ENCODE data around the gene TREX2.

Gene TREX2

DNA sequence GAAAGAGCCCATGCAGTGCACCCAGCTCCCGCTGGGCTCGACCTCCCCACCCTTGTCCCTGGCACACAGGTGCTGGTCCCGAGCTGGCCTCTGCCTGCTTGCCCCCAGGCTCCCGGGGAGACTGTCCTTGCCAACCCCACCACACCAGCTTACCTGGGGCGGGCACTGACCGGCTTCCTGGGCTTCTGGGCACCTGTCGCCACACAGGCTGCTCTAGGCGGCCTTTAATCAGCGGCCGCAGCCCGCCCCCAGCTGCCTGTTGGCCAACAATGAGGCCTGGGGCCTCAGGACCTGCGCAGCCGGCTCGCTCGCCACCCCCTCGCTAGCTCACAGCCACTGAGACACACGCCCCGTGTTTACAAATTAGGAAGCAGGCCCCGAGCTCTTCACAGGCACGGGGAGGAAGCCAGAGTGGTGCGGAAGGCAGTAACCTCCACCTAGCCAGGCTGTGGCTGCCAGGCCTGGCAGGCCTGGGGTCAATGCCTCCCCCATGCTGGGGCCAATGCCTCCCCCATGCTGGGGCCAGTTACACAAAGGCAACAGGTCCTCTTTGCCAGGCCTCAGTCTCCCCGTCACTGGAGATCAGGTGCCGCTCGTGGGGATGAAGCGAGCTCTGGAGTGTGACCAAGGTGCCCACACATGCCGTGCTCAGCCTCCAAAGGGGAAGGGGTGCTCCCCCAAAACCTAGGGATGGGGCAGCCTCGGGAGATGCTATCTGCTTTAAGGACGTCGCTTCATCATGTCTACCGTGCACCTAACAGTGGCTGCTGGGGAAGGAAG is at the start of gene TREX2:
TSS of gene TREX2 (minus strand) at position 201 of the 780 bp plus-strand sequence. CDS start 626 bp downstream, outside the sequence.
- DNase-seq = no peak

- DNase-seq = peak in 12 of 51 donors; percentile 3 to 55 (median 20)
These were observed 49.5 kb upstream of the TREX2 start for GRCh38 chrX:153495362-153495751.

- peak in 14 of 51 donors; percentile 3 to 55 (median 19) for DNase-seq
These were observed 48.9 kb upstream of the TREX2 start, which contains the start of gene BGN for GRCh38 chrX:153494541-153495361. Gene BGN (plus strand): TSS chrX:153494980. CDS start chrX:153504632, 9,652 bp downstream.

GRCh38 chrX:153494061-153494460 is 48.2 kb upstream of the TREX2 start:
- no peak for DNase-seq

GRCh38 chrX:153493085-153493484 is 47.2 kb upstream of the TREX2 start:
- no peak for DNase-seq

GRCh38 chrX:153492543-153492942 is 46.7 kb upstream of the TREX2 start:
- DNase-seq = no peak

GRCh38 chrX:153491918-153492317 is 46.1 kb upstream of the TREX2 start:
- DNase-seq = no peak

DNA sequence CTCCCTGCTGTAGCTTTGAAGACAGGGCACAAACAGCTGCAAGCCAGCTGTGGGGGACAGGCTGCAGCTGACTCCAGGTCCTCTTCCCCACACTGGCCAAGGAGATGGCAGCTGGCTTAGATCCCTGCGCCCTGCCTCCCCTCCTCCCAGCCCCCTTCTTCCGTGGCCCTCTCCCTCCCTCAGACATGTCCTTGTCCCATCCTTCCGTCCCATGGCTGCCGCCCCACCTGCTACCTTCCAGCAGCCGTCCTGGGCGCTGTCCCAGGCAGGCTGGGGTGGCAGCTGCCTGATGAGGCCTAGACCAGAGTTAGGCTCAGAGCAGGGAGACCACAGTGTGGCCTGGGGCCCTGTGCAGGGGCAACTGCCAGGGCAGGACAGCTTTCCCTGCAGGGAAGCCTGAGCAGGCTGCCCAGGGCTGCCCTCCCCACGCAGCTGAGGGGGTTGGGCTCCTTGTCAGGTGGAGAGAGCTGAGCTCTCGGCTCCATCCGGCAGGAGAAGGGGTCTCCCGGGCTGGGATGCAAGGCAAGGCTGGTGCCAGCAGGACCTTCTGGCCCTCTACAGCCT is 45.6 kb upstream of the TREX2 start:
- no peak for DNase-seq

- no peak for DNase-seq
These were observed 44.5 kb upstream of the TREX2 start for GRCh38 chrX:153490217-153490930.

DNA sequence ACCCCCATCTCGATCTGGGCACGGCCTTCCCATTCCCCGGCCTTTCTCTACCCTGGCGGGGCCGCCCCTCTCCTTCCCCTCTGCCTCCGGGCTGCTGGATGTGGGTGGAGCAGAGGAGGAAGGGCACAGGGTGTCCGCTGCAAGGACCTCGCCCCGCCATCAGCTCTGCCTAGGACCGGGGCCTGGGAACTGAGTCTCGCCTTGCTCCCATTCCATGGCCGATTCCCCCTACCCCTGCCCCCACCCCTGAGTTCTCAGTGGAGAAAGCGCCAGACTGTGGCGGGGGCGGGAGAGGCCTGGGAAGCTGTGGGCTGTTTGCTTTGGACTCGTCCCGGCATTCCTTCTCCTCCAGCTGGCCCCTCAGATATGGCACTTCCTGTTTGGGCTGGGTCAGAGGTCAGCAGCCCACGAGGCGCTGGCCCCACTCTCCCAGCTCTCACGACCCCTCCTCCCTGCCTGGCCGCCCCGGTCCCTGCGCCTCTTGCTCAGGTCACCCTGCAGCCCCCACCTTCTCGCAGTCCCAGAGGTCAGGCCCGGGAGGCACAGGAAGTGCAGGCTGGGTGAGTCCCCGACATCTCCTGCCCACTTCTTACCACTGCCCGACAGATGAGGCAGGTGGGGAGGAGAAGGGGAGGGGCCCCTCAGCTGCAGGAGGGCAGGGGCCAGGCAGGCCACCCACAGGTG is 42.5 kb upstream of the TREX2 start:
- DNase-seq = no peak

GRCh38 chrX:153487590-153488071 is 41.8 kb upstream of the TREX2 start:
- DNase-seq = no peak

DNA sequence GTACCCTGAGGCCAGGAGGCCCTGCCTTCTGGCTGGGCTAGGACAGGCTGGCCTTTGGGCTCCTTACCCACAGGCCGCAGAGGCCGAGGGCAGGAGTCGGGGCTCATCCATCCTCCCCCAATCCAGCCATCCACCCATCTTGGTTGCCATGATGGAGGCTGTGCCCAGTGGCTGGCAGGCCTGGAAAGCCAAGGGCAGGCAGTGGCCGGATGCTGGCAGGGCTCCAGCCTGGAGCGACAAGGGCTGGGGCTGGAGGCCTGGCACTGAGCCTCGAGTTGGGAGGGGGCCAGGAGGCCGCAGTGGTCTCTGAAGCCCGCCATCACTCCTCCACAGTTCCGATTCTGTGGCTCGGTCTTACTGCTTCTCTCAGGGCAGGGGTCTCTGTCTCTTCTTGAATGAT is 40.3 kb upstream of the TREX2 start:
- no peak for DNase-seq

DNA sequence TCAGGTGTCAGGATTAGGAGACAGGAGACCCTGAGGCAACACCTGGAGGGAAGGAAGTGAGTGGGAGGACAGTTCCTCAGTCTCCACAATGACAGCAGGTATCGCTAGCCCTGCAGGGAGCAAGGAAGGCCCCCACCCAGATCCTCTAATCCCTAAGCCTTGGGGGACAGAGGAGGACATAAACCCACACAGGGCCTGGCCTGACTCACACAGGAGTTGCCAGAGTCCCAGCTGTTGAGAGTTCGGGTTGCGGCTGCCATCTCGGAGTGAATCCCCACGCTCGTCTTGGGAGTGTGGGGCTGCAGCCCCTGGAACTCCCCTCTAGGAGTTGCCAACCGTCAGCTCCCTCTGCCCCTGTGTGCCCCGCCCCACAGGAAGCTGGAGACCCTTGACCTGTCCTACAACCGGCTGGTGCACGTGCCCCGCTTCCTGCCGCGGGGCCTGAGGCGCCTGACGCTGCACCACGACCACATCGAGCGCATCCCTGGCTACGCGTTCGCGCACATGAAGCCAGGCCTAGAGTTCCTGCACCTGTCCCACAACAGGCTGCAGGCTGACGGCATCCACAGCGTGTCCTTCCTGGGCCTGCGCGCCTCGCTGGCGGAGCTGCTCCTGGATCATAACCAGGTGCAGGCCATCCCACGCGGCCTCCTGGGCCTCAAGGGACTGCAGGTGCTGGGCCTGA is 39.7 kb upstream of the TREX2 start:
- DNase-seq = no peak

- no peak for DNase-seq
These were observed 36.6 kb upstream of the TREX2 start for GRCh38 chrX:153482376-153483015.

- DNase-seq = no peak
These were observed 35.2 kb upstream of the TREX2 start for GRCh38 chrX:153481043-153481442.

- peak in 14 of 51 donors; percentile 3 to 43 (median 15) for DNase-seq
These were observed 32.9 kb upstream of the TREX2 start for GRCh38 chrX:153478746-153479145.

- no peak for DNase-seq
These were observed 32.0 kb upstream of the TREX2 start for GRCh38 chrX:153477901-153478300.

DNA sequence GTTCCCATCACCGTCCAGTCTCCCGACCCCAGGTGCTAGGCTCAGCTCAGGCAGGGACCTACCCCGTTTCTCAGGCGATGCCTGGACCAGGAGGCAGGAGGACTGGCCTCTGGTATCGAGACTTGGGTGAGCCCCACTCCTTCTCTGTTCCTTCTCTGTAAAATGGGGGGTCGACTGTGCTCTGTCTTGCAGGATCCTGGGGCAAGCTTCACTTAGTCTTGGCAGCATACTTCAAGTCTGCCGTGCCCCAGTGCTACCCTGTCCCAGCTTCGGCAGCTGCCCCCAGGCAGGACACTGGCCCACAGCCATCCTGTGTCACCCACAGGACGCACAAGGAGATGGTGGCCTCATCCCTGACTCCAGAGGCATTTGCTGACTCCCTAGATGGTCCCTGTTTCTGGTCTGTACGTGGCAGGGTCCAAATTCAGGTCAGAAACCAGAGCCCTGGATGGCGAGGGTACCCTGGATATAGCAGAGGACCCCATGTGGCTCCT is 31.6 kb upstream of the TREX2 start:
- DNase-seq = no peak

- no peak for DNase-seq
These were observed 31.0 kb upstream of the TREX2 start for GRCh38 chrX:153476666-153477363.
